Globus pallidus (tissue), 1 donor: Measurements from ENCODE around the gene ZNF573.
A peak's percentile ranks its signal among the peaks of the same experiment; 100 is the strongest.
"Not testable (repeated sequence)": the region's sequence is repeated elsewhere in the genome, so short reads cannot be mapped to it uniquely, and the experiment has no call there.

Source experiments
- DNase-seq: peaks from one replicate; pipeline ENCODE4 v3.0.0-alpha.2; 2015; ENCODE audit warnings: low spot score

The ZNF573 gene

DNA sequence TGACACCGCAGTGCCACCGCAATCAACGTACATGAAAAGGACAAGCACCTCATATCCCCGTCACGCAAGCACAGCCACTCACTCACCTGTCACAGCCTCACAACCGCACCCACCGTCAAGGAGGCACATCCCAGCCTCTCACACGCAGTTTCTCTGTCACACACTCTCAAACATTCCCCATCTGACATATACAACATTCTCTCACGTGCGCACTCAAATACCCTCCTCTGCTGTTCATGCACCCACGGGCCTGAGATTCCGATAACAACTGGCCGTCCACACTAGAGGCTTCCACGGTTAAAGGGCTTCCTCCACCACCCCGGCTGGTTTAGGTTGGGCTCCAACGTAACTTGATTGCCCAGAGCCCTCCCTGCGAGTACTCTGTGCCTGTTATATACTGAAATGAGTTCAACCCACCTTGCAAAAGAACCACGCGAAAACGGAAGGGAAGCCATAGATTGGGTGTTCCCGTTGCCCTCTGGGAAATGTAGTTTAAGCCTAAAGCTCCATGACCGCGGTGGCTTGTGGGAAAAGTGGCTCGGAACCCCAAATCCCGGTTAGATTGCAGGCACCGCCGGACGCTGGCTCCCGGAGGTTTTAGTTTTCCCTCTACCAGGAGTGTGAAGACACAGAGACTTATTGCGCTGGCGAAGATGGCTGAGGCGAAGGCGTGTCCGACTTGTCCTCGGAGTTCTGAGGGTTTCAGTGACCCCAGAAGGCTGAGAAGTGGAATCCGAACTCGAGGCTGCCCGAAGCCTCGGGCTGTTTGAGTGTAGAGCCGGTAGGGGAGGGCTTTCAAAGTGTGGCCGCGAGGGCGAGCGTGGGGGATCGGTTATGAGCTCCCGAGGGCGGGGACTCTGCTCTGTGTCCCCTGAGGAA, at the start of gene ZNF573:
ZNF573 (minus strand) TSS at position 460 of the 879 bp plus-strand sequence. CDS start 5,857 bp downstream, outside the sequence.
- peak; percentile 90 for DNase-seq

DNA sequence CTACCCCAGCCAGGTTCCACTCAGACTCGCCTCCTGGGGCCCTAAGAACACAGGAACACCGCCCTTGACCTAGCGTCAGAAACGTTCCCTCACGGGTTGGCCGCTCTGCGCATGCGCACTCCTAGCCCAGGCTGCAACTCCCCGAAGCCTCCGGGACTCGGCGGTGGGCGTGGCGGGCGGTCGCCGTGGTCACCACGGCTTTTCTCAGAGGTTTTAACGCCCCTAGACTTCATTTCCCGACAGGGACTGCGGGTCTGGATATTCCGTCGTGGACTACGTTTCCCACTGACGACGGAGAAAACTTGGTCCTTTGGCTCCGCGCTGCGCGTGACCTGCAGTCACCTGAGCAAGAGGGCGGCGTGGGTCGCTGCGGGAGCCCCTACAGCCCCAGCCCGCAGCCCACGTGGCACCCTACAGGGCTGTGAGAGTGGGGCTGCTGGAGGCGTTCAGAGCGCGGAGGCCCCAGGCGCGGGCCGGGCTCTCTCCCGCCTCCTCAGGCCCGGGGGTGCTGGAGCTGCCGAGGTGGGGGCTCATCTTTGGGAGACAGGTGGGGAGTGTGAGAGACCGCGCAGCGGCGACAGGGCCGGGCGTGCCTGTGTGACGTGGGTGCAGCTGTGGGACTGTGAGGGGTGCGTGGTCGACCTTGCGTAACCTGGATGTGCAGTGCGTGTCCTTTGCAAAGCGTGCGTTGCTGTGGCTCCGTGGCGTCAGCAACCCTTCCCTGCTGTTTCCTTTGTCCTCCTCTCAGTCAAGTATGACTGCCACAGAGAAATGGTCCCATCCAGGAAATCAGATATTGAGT, 38.0 kb upstream of the ZNF573 start:
- DNase-seq = peak; percentile 57

DNA sequence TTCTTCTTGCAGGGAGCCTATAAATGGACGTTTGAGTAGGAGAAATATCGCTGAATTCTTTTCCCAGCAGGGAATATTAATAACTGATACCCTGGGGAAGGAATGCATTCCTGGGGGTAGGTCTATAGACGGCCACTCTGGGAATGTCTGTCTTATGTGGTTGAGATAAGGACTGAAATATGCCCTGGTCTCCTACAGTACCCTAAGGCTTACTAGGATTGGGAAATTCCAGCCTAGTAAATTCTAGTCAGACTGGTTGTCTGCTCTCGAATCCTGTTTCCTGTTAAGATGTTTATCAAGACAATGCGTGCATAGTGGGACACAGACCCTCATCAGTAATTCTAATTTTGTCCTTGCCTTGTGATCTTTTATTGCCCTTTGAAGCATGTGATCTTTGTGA, 36.2 kb upstream of the ZNF573 start:
- not testable (repeated sequence) for DNase-seq

DNA sequence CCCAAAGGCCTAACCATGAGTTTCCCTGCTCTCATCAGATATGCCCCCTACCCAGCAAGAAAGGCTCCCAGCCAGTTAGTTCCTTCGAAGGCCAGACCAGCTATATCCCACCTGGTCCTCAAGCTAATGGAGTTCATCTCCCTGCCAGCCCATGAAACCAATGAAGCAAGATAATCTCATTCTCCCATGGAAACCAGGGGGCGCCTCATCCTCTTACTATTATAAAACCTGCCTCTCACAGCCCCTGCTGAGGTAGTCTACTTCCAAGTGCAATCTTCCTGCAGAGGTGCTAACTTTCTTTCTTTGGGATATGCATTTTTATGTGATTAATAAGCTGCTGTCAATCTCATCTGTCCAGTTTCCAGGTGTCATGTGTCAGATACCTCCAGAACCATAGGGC, 34.0 kb upstream of the ZNF573 start:
- no peak for DNase-seq

DNA sequence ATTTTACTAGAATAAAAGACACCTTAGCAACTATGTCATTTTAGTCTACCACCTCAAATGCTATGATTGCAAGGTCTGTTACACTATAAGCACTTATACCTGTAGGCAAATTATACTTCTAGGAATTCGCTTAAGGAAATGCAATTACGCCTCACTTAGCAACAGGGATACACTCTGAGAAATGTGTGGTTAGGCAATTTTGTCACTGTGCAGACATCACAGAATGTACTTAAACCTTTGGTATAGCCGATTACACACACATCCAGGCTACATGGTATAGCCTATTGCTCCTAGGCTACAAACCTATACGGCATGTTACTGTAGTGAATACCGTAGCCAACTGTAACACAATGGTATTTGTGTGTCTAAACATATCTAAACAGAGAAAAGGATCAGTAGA, 30.0 kb upstream of the ZNF573 start:
- no peak for DNase-seq

DNA sequence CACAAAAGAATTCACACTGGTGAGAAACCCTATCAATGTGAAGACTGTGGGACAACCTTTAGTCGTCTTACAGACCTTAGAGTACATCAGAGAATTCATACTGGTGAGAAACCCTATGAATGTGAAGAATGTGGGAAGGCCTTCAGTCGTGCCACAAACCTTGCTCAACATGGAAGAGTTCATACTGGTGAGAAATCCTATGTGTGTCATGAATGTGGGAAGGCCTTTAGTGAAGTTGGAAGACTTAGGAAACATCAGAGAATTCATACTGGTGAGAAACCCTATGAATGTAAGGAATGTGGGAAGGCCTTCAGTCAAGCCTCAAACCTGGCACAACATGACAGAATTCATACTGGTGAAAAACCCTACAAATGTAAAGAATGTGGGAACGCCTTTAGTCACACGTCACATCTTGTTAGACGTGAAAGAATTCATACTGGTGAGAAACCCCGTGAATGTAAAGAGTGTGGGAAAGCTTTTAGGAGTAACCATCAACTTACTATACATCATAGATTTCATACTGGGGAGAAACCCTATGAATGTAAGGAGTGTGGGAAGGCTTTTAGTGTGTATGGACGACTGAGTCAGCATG, 24.0 kb upstream of the ZNF573 start:
- no peak for DNase-seq

DNA sequence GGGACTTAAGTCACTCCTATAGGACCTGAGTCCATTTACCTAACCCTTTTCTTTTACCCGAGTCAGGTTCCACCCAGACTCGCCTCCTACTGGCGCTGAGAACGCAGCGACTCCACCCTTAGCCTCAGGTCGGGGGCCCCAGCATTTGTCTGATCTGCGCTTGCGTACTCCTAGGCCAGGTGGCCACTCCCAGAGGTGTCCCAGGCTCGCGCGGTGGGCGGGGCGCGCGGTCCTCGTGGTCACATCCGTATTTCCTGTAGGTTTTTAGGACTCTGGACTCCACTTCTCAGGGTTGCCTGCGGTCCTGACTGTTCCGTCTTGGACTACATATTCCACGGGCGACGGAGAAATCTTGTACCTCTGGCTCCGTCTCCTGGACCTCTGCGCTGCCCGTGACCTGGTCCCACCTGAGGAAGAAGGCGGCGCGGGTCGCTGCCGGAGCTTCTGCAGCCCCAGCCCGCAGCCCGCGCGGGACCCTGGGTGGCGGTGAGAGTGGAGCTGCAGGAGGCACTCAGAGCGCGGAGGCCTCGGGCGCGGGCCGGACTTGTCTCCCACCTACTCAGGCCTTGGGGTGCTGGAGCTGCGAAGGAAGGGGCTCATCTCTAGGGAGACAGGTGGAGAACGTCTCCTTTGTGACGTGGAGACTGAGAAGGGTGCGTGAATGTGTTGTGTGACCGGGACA, 11.0 kb upstream of the ZNF573 start:
- no peak for DNase-seq

DNA sequence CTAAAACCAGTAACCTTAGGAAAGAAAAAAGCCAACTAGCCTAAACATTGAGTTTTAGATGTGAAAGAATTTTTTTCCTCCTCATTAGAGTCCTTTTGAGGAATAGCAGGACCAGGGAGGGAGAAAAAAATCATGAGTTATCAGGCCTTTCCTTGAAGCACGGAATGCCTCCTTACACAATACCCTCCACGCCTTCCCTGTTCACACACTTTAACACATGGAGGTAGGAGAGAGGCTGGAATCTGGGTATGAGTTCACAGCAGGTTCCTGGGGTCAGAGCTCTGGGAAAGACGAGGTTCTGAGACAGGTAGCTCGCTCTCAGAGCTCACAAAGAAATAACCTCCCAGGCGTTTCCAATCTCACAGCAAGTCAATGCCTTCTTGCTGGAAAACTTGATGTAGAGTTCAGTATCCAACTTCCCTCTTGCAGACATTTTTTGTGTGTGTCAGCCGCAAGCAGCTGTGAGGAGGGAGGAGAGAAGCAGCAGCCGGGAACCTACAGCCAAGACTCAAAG, 716 bp downstream of the ZNF573 start:
- DNase-seq = no peak

DNA sequence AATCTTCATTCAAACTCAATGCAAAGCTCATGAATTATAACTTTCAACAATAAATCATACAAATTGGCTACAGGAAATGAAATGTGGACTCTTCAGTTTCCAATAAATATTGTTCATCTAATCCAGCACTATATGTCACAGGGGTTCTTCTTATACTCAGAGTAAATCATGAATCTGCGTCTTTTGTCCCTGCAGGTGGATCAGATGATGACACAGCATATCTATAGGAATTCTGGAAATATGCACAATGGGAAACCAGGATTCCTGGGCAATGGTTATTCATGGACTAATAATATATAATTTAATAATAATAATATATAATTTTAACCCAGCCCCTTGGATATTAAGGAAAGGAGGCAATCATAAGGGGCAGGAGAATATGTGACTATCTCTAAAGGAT, 8.4 kb downstream of the ZNF573 start:
- no peak for DNase-seq

DNA sequence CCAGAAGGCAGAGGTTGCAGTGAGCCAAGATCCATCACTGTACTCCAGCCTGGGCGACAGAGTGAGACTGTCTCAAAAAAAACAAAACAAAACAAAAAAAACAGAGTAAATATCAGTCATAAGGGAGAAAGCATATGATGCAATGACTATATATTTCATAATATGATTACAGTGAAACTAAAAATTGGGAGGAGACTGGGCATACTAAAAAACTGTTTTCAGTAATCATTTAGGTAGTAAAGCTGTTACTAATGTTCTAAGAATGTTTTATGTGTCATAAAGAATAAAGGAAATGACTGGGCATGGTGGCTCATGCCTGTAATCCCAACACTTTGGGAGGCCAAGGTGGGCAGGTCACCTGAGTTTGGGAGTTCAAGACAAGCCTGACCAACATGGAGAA, 15.9 kb downstream of the ZNF573 start:
- DNase-seq = no peak

DNA sequence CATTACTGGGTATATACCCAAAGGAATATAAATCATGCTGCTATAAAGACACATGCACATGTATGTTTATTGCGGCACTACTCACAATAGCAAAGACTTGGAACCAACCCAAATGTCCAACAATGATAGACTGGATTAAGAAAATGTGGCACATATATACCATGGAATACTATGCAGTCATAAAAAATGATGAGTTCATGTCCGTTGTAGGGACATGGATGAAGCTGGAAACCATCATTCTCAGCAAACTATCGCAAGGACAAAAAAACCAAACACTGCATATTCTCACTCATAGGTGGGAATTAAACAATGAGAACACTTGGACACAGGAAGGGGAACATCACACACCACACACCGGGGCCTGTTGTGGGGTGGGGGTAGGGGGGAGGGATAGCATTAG, 21.7 kb downstream of the ZNF573 start:
- not testable (repeated sequence) for DNase-seq

DNA sequence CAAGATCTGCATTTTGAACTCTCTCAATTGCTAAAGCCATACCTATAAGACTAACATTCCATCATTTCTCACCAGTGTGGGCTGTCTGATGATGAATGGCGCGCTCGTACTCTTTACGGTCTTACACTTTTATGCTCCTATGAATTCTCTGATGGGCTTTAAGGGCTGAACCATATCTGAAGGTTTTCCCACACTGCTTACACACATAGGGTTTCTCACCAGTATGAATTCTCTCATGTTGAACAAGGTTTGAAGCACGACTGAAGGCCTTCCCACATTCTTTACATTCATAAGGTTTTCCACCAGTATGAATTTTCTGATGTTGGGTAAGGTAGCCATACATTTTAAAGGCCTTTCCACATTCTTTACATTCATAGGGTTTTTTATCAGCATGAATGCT, 41.0 kb downstream of the ZNF573 start:
- no peak for DNase-seq

DNA sequence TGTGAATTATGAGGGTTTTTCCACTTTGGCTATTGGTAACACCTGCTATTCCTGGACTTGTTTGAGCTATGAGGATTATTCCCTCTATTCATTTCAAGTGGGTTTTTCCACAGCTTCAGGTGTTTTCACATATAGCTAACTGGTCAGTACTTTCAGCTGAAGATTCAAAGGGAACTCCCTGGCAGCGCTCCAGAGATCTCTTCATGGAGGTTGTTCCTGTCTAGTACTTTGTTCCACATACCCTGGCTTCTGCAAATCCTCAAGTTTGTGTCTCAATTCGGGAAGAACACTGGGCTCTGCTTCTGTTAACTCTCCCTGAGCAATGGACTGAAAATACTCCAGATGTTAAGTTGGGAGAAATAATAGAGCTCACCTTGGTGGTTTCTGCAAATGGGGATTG, 54.2 kb downstream of the ZNF573 start:
- DNase-seq = no peak

DNA sequence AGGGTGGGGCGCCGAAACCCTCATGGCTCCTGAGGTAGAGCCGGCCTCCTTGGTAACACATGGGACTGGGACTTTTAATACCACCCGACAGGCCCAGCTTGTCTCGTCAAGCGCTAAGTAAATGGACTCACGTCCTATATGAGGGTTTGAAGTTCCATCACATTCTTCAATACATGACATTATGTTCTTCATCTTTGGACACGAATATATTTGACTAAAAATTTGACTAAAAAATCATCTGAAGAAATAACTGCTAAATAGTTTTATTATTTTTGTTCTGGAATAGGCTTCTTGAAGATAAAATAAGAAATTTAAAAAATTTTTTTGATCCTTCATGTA, 59.5 kb downstream of the ZNF573 start:
- no peak for DNase-seq

DNA sequence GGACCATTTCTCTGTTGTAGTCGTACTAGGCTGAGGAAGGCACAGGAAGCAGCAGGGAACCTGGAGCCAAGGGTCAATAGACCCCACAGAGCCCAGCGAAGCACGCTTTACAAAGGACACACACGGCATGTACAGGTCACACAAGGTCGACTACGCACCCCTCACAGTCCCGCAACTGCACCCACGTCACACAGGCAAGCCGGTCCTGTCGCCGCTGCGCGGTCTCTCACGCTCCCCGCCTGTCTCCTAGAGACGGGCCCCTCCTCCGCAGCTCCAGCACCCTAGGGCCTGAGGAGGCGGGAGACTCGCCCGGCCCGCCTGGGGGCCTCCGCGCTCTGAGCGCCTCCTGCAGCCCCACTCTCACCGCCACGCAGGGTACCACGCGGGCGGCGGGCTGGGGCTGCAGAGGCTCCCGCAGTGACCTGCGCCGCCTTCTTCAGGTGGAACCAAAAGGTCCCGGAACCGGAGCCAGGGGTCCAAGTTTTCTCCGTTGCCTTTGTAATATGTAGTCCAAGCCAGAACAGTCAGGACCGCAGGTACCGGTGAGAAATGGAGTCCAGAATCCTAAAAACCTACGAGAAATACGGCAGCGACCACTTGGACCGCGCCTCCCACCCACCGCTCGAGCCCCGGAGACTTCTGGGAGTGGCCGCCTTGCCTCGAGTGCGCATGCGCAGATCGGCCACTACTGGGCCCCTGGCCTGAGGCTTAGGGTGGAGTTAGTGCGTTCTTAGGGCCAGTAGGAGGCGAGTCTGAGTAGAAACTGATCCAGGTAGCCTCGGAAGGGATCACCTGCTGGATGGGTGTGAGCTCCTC, 60.1 kb downstream of the ZNF573 start, which contains the start of gene ZNF607:
ZNF607 (minus strand) TSS at position 651 of the 816 bp plus-strand sequence. CDS start 8,143 bp downstream, outside the sequence.
- peak; percentile 88 for DNase-seq

DNA sequence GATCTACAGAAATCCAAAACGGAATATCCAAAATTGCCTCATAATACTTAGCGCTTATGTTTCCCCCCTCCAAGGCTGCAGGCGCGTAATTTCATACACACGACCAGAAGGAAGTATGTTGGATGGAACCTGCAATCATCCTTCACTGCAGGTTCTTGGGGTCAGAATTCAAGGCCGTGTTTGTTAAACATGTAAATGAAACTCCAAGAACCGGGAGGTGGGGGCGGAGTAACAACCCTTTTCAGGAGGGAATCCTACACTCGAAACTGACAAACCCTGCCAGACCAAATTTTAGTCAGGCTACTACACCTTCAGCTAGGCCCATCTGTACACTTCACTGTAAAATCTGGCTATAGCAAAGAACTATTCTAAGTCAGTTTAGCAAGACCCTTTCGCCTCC, 61.1 kb downstream of the ZNF573 start:
- DNase-seq = peak; percentile 2

DNA sequence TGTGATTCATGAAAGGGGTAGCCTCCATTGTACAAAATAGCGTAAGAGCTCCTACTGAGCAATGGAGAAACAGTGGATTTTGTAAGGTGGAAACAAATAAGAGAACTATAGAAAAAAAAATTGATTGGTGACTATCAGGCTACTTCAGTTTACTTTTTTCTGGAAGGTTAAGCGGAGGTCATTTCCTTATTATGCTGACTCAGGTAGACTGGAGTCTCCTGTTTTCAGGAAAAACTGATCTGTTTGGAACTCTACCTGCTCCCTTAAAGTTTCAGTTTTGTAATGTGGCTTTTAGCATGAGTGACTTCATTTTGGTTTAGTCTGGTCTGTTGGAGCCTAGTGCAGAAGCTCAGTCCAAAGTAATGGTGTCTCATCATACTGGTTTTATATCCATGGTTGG, 63.2 kb downstream of the ZNF573 start:
- no peak for DNase-seq

DNA sequence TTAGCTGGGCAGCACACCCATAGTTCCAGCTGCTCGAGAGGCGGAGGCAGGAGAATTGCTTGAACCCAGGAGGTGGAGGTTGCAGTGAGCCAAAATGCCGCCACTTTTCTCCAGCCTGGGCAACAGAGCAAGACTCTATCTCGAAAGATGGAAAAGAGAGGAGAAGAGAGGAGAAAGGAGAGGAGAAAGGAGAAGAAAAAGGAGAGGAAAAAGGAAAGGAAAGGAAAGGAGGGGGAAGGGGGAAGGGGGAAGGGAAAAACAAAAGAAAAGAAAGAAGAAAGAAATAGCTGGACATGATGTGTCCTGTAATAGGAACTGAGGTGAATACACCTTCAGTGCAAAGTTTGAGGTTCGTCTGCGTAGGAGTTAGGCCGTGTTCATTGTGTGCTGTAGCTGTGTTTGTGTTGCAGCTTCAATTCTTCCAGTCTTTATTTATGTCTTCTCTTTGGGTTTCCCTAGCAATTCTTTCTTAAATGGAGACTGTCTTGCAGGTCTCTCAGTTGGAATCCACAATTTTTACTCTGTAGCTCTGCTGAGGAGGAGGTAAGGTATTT, 73.3 kb downstream of the ZNF573 start:
- DNase-seq = no peak

DNA sequence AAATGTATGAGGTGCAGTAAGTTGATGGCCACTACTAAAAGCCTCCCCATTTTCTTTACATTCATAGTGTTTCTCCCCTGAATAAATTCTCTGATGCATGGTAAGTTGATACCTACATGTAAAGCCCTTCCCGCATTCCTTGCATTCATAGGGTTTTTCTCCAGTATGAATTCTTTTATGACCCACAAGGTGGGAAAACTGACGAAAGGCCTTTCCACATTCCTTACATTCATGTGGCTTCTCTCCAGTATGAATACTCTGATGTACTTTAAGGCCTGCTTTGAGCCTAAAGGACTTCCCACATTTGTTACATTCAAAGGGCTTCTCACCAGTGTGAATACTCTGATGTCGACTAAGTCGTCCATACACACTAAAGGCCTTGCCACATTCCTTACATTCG, 80.3 kb downstream of the ZNF573 start:
- DNase-seq = no peak

DNA sequence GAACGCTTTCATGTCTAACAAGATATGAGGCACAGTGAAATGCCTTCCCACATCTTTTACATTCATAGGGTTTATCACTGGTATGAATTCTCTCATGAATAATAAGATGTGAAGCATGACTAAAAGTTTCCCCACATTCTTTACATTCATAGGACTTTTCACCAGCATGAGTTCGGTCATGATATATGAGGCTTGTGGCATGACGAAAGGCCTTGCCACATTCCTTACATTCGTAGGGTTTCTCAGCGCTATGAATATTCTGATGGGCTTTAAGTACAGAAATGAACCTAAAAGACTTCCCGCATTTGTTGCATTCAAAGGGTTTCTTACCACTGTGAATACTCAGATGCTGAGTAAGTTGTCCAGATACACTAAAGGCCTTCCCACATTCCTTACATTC, 81.2 kb downstream of the ZNF573 start:
- DNase-seq = no peak
